ENCODE data around the gene GMPR2.
A peak's percentile ranks its signal among the peaks of the same experiment; 100 is the strongest.
"Not testable (repeated sequence)": the region's sequence is repeated elsewhere in the genome, so short reads cannot be mapped to it uniquely, and the experiment has no call there.

Gene GMPR2

DNA sequence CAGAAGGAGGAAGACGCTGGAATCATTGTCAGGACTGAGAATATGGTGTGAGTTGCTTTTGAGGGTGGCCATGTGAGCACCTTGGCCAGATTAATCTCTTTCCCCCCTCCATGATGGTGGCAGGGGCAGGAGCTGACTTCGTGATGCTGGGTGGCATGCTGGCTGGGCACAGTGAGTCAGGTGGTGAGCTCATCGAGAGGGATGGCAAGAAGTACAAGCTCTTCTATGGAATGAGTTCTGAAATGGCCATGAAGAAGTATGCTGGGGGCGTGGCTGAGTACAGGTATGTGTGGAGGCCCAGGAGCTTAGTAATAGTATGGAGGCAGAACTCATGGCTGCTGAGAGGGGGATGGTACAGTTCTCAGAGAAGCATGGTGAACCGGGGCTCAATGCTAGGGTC, 5.4 kb downstream of the GMPR2 start:
- TF ChIP-seq, protein P1, sequence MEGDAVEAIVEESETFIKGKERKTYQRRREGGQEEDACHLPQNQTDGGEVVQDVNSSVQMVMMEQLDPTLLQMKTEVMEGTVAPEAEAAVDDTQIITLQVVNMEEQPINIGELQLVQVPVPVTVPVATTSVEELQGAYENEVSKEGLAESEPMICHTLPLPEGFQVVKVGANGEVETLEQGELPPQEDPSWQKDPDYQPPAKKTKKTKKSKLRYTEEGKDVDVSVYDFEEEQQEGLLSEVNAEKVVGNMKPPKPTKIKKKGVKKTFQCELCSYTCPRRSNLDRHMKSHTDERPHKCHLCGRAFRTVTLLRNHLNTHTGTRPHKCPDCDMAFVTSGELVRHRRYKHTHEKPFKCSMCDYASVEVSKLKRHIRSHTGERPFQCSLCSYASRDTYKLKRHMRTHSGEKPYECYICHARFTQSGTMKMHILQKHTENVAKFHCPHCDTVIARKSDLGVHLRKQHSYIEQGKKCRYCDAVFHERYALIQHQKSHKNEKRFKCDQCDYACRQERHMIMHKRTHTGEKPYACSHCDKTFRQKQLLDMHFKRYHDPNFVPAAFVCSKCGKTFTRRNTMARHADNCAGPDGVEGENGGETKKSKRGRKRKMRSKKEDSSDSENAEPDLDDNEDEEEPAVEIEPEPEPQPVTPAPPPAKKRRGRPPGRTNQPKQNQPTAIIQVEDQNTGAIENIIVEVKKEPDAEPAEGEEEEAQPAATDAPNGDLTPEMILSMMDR (IDR thresholded peaks at IDR 0.05; ENCODE audit: low read depth, low read length) = no peak
- Histone ChIP-seq H3K36me3 (peaks cover 64% of the 10 kb centered on the region), H3K4me3 (ENCODE audit: low read depth, low read length) (no peak overlapping the region), H3K27me3 (ENCODE audit: insufficient read depth, low read depth, severe bottlenecking) (no peaks in the 10 kb centered on the region), H3K27ac (no peak overlapping the region), H3K9me3 (ENCODE audit: severe bottlenecking) (no peaks in the 10 kb centered on the region)
- DNase-seq = no peak

DNA sequence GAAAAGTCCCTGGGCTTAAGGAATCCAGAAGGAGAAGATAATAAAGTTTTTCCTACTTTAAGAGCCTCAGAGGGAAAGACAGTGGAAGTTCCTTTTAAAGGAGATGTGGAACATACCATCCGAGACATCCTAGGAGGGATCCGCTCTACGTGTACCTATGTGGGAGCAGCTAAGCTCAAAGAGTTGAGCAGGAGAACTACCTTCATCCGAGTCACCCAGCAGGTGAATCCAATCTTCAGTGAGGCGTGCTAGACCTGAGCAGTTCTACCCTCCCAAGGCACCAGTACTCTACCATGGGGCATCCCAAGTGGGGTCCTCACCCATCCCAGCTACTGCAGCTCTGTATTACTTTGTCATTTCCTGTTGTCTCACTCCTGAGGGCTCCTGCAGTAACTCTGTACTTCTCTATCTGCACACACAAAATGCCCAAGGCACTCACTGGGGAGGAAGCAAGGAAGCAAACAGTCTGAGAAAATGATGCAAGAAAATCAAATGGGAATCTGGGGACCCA, 5.9 kb downstream of the GMPR2 start:
- H3K36me3 ChIP-seq = peaks cover 64% of the 10 kb centered on the region
- H3K27ac ChIP-seq = no peak overlapping the region
- DNase-seq = no peak
- H3K4me3 ChIP-seq (ENCODE audit: low read depth, low read length) = no peak overlapping the region
- H3K27me3 ChIP-seq (ENCODE audit: insufficient read depth, low read depth, severe bottlenecking) = no peaks in the 10 kb centered on the region
- TF ChIP-seq, protein P1 (IDR thresholded peaks at IDR 0.05; ENCODE audit: low read depth, low read length) = no peak
- H3K9me3 ChIP-seq (ENCODE audit: severe bottlenecking) = no peaks in the 10 kb centered on the region

DNA sequence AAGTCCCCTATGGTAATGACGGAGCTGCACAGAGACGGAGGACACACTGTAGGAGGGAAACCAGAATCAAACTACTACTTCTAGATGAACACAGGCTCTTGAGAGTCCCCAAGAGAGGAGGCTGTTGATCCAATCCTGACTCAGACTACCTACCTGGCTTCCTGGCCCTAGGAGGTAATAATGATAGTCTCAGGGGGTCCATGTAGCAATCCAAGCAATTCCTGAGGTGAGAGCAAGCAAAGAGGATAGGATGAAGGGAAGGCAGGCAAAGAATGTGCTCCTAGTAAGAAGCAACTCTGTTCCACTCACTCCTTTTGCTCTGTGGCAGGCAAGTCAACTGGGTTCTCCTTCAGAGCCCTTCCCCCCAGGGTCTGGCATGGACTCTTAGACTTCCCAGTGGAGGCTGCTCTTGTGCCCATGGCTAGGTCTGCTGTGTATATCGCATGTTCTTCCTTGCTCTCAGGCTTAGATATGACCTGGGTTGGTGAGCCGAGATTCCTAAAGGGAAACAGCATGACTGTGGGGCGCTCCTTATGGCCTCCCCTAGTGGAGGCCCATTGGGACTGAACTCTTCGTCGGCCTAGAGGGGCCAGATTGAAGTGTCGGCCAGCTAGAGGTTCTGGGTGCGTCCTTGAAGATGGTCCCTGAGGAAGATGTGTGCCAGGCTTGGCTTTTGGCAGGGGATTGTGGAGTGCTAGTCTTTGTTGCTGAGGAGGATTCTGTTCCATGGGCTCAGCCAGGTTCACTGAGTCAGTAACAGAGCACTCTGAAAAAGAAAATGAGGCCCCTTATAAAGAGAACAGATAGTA, 7.6 kb downstream of the GMPR2 start:
- H3K4me3 ChIP-seq (ENCODE audit: low read depth, low read length) = no peak overlapping the region
- TF ChIP-seq, protein P1 (IDR thresholded peaks at IDR 0.05; ENCODE audit: low read depth, low read length) = no peak
- H3K9me3 ChIP-seq (ENCODE audit: severe bottlenecking) = no peaks in the 10 kb centered on the region
- H3K27me3 ChIP-seq (ENCODE audit: insufficient read depth, low read depth, severe bottlenecking) = no peaks in the 10 kb centered on the region
- peaks cover 58% of the 10 kb centered on the region for H3K36me3 ChIP-seq
- no peak overlapping the region for H3K27ac ChIP-seq
- DNase-seq = no peak

DNA sequence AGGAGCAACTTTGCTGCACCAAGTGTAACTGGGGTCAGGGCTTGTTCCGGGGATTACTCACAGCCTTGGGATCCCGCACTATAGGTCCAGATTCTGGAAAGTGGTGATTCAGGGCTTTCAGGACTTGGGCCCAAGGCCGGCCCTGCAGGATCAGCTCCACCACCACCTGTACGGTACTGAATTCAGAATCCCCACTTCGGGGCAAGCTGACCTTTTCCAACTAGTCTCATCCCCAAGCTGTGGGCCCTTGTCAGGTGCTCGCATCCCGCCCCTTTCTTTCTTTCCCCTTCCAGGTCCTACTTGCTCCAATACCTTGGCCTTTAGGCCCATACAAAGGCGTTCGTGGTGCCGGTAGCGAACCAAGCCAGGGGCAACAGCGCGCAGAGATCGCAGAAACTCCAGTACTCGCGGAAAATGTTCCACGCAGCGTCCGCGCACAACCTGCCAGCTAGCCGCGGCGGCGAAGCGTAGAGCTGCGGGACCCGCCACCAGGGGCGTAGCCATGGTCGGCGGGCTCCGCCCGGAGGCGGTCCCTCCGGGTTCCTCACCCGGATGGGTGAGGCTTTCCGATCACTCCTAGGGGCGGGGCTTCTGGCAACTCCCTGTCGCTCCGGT, 9.2 kb downstream of the GMPR2 start:
- H3K27me3 ChIP-seq (ENCODE audit: insufficient read depth, low read depth, severe bottlenecking) = no peaks in the 10 kb centered on the region
- peak overlapping the region; percentile 97 for H3K27ac ChIP-seq
- peak overlapping the region; percentile 73 for H3K4me3 ChIP-seq (ENCODE audit: low read depth, low read length)
- TF ChIP-seq, protein P1 (IDR thresholded peaks at IDR 0.05; ENCODE audit: low read depth, low read length) = peak; percentile 54
- peaks cover 44% of the 10 kb centered on the region for H3K36me3 ChIP-seq
- DNase-seq = peak; percentile 93
- H3K9me3 ChIP-seq (ENCODE audit: severe bottlenecking) = no peaks in the 10 kb centered on the region

DNA sequence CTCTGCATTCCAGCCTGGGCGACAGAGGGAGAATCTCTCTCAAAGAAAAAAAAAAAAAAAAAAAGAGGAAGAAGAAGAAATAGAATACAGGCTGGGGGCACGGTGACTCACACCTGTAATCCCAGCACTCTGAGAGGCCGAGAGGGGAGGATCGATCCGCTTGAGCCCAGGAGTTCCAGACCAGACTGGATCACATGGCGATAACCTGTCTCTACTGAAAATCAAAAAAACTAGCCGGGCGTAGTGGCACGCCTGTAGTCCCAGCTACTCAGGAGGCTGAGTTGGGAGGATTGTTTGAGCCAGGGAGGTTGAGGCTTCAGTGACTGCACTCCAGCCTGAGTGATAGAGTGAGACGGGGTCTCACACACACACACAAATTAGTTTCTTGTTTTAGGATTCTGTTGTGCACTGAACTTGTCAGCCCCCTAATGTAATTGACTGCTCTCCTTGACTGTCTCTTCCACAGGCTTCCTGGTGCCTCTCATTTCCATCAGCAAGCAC, 10.7 kb downstream of the GMPR2 start:
- peak overlapping the region; percentile 97 for H3K27ac ChIP-seq
- no peaks in the 10 kb centered on the region for H3K9me3 ChIP-seq (ENCODE audit: severe bottlenecking)
- no peaks in the 10 kb centered on the region for H3K27me3 ChIP-seq (ENCODE audit: insufficient read depth, low read depth, severe bottlenecking)
- H3K36me3 ChIP-seq = peaks cover 29% of the 10 kb centered on the region
- peak overlapping the region; percentile 73 for H3K4me3 ChIP-seq (ENCODE audit: low read depth, low read length)
- TF ChIP-seq, protein P1 (IDR thresholded peaks at IDR 0.05; ENCODE audit: low read depth, low read length) = no peak
- DNase-seq = peak; percentile 53

DNA sequence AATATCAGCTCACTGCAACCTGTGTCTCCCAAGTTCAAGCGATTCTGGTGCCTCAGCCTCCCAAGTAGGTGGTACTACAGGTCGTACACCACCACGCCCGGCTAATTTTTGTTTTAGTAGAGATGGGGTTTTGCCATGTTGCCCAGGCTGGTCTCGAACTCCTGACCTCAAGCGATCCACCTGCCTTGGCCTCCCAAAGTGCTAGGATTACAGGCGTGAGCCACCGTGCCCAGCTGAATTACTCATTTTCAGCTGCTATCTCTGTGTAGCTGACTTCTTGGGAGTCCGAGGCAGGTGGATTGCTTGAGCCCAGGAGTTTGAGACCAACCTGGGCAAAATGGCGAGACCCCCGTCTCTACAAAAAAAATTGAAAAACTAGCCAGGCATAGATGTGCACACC, 12.6 kb downstream of the GMPR2 start:
- not testable (repeated sequence) for DNase-seq; H3K4me3 ChIP-seq (ENCODE audit: low read depth, low read length); H3K27ac ChIP-seq; H3K9me3 ChIP-seq (ENCODE audit: severe bottlenecking); H3K27me3 ChIP-seq (ENCODE audit: insufficient read depth, low read depth, severe bottlenecking); H3K36me3 ChIP-seq

Data from WERI-Rb-1 (cell line).